ENCODE data around the gene ZNF334. TPM values are rescaled to one million over a fixed set of nuclear protein-coding genes. Genes with fewer than 3 reads are reported as not detected.
A peak's percentile ranks its signal among the peaks of the same experiment; 100 is the strongest.

The ZNF334 gene
- total RNA-seq, 4 donors from 2014 or later: 0.54 to 6.5 (median 1.1) TPM

DNA sequence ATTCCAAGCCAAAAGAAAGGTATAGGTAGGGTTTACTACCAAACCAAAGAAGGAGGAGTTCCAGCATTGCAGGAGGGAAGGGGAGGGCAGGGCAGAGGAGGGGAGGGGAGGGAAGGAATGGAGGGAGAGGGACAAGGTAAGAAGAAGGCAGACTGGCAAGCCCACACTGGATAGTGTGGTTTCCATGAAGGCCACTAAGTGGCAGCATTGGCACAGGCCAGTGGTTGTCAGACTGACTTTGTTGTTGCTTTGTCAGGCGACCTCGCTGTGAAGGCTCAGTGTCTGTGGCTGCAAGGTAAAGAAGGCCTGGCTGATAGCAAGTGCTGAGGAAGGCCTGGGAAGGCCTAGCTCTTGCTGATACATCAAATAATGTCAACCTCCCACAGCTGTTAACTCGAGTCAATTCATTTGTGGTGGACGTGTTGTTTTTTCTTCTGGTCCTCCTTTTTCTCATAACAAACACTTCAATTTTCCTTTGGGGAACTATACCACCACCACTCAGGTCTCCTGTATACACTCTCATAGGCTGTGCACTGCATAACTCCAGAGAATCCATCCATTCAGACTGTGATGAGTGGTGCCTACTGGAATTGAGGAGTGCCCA lies 7.7 kb upstream of the ZNF334 start:
- H3K4me1 ChIP-seq: no peaks in the 10 kb centered on the region
- H3K4me3 ChIP-seq: no peak overlapping the region
- TF ChIP-seq, protein P1, sequence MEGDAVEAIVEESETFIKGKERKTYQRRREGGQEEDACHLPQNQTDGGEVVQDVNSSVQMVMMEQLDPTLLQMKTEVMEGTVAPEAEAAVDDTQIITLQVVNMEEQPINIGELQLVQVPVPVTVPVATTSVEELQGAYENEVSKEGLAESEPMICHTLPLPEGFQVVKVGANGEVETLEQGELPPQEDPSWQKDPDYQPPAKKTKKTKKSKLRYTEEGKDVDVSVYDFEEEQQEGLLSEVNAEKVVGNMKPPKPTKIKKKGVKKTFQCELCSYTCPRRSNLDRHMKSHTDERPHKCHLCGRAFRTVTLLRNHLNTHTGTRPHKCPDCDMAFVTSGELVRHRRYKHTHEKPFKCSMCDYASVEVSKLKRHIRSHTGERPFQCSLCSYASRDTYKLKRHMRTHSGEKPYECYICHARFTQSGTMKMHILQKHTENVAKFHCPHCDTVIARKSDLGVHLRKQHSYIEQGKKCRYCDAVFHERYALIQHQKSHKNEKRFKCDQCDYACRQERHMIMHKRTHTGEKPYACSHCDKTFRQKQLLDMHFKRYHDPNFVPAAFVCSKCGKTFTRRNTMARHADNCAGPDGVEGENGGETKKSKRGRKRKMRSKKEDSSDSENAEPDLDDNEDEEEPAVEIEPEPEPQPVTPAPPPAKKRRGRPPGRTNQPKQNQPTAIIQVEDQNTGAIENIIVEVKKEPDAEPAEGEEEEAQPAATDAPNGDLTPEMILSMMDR (IDR thresholded peaks at IDR 0.05): peak; percentile 9 to 62 (median 24)
- TF ChIP-seq POLR2A (IDR thresholded peaks at IDR 0.05): no peak
- no peaks in the 10 kb centered on the region for H3K36me3 ChIP-seq
- H3K27ac ChIP-seq: no peak overlapping the region
- 27 to 29% methylated on average over 2 to 4 of the region's 4 CpGs for WGBS, 2 donors (ENCODE audit: low coverage in 1 of 2)
- no peaks in the 10 kb centered on the region for H3K9me3 ChIP-seq
- peaks cover 79% of the 10 kb centered on the region for H3K27me3 ChIP-seq
- ATAC-seq: no peak

GRCh38 chr20:46520540-46520939 lies 7.2 kb upstream of the ZNF334 start:
- Histone ChIP-seq H3K27me3 (peaks cover 79% of the 10 kb centered on the region), H3K36me3 (no peaks in the 10 kb centered on the region), H3K9me3 (no peaks in the 10 kb centered on the region), H3K4me1 (no peaks in the 10 kb centered on the region), H3K4me3 (no peak overlapping the region), H3K27ac (no peak overlapping the region)
- no peak for TF ChIP-seq POLR2AphosphoS5 (IDR thresholded peaks at IDR 0.05)
- no peak for TF ChIP-seq EP300 (IDR thresholded peaks at IDR 0.05)
- TF ChIP-seq, protein P1 (IDR thresholded peaks at IDR 0.05): no peak
- no peak for TF ChIP-seq POLR2A (IDR thresholded peaks at IDR 0.05)
- 89 to 100% methylated on average over 1 of the region's 4 CpGs for WGBS, 2 donors (ENCODE audit: low coverage in 1 of 2)
- no peak for ATAC-seq

- no peaks in the 10 kb centered on the region for H3K9me3 ChIP-seq
- no peak overlapping the region for H3K27ac ChIP-seq
- peaks cover 75% of the 10 kb centered on the region for H3K27me3 ChIP-seq
- ATAC-seq: no peak
- no peak overlapping the region for H3K4me3 ChIP-seq
- H3K36me3 ChIP-seq: no peaks in the 10 kb centered on the region
- no peaks in the 10 kb centered on the region for H3K4me1 ChIP-seq
- 53 to 58% methylated on average over 3 of the region's 3 CpGs for WGBS, 2 donors (ENCODE audit: low coverage in 1 of 2)
- TF ChIP-seq, protein P1 (IDR thresholded peaks at IDR 0.05): no peak
- TF ChIP-seq EP300 (IDR thresholded peaks at IDR 0.05) (no peak), POLR2AphosphoS5 (IDR thresholded peaks at IDR 0.05) (no peak), POLR2A (IDR thresholded peaks at IDR 0.05) (no peak)
Measured at GRCh38 chr20:46519471-46520068, 6.2 kb upstream of the ZNF334 start.

DNA sequence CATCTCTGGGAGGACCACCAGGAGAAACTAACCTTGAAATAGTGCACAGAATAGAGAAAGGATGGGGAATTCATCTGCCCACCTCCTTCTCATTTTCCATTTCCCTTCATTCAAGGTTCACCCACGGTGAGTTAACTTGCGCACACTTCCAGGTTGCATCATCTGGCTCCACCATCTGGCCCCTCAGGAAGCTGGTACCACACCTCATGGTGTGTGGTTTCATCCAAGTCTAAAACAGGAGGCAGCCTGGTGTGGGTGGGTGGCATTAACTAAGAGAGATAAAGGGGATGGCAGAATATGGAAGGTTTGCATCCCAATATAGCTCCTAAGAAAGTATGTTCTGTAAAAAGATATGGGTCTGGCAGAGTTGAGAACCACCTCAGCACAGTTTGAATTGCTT lies 3.8 kb downstream of the ZNF334 start:
- TF ChIP-seq POLR2A (IDR thresholded peaks at IDR 0.05) (no peak), POLR2AphosphoS5 (IDR thresholded peaks at IDR 0.05) (no peak), EP300 (IDR thresholded peaks at IDR 0.05) (no peak)
- TF ChIP-seq, protein P1 (IDR thresholded peaks at IDR 0.05): no peak
- no peak for ATAC-seq
- 70 to 92% methylated on average over 2 of the region's 2 CpGs for WGBS, 2 donors (ENCODE audit: low coverage in 1 of 2)

More for the DNA sequence above, 3.8 kb downstream of the ZNF334 start:
- Histone ChIP-seq H3K27me3 (peaks cover 2% of the 10 kb centered on the region), H3K4me3 (no peak overlapping the region), H3K36me3 (no peaks in the 10 kb centered on the region), H3K9me3 (no peaks in the 10 kb centered on the region), H3K27ac (no peak overlapping the region), H3K4me1 (peaks cover 0 to 9% (median 5%) of the 10 kb centered on the region in 3 donors)

All from gastroesophageal sphincter (tissue), 4 donors.